Stimulated activated CD4-positive, alpha-beta T cell treated with anti-CD3 and anti-CD28 coated beads, Interleukin-1b, Interleukin-23, amount 100 ng/mL, for 48 hours (primary cell): ENCODE data around the gene MT4.
"Not testable (repeated sequence)": the region's sequence is repeated elsewhere in the genome, so short reads cannot be mapped to it uniquely, and the experiment has no call there.

Source experiments
- DNase-seq: peaks from one replicate; pipeline ENCODE4 v3.0.0-alpha.2; 2020

Gene MT4

GRCh38 chr16:56560447-56560846 is 4.4 kb upstream of the MT4 start:
- no peak for DNase-seq

- no peak for DNase-seq
These were observed 3.7 kb upstream of the MT4 start for GRCh38 chr16:56561126-56561525.

GRCh38 chr16:56569971-56570370 is 5.1 kb downstream of the MT4 start:
- DNase-seq = no peak

- no peak for DNase-seq
These were observed 6.7 kb downstream of the MT4 start for GRCh38 chr16:56571525-56571924.

- no peak for DNase-seq
These were observed 9.8 kb downstream of the MT4 start for GRCh38 chr16:56574625-56575024.

GRCh38 chr16:56576585-56577299 is 11.9 kb downstream of the MT4 start:
- peak; percentile 88 for DNase-seq

GRCh38 chr16:56577300-56577625 is 12.4 kb downstream of the MT4 start:
- DNase-seq = no peak

- DNase-seq = no peak
These were observed 15.6 kb downstream of the MT4 start for GRCh38 chr16:56580391-56581048.

GRCh38 chr16:56582911-56583310 is 18.0 kb downstream of the MT4 start:
- not testable (repeated sequence) for DNase-seq

GRCh38 chr16:56583351-56584168 is 18.7 kb downstream of the MT4 start:
- DNase-seq = no peak

GRCh38 chr16:56584276-56584675 is 19.4 kb downstream of the MT4 start:
- DNase-seq = no peak

GRCh38 chr16:56588781-56589140 is 23.9 kb downstream of the MT4 start:
- no peak for DNase-seq

GRCh38 chr16:56589141-56590039 is 24.5 kb downstream of the MT4 start, which contains the start of gene MT3:
MT3 (plus strand) TSS chr16:56589528; CDS start chr16:56589591, 63 bp downstream.
- peak; percentile 19 for DNase-seq

GRCh38 chr16:56591377-56592060 is 26.6 kb downstream of the MT4 start:
- DNase-seq = no peak

- DNase-seq = no peak
These were observed 28.9 kb downstream of the MT4 start for GRCh38 chr16:56593573-56594291.

- no peak for DNase-seq
These were observed 29.4 kb downstream of the MT4 start for GRCh38 chr16:56594292-56594619.

- DNase-seq = peak; percentile 25
These were observed 35.6 kb downstream of the MT4 start for GRCh38 chr16:56600398-56600999.

GRCh38 chr16:56601325-56601724 is 36.5 kb downstream of the MT4 start:
- no peak for DNase-seq

GRCh38 chr16:56603589-56603988 is 38.7 kb downstream of the MT4 start:
- DNase-seq = no peak

- no peak for DNase-seq
These were observed 40.1 kb downstream of the MT4 start for GRCh38 chr16:56604966-56605365.

- no peak for DNase-seq
These were observed 40.6 kb downstream of the MT4 start for GRCh38 chr16:56605475-56605874.
